Uterus (tissue), 4 donors: ENCODE results near the gene TKT. TPM values are rescaled to one million over a fixed set of nuclear protein-coding genes. Genes with fewer than 3 reads are reported as not detected.

Experiments
- DNase-seq, 2 donors: peaks; one replicate each; pipeline ENCODE4 v3.0.0-alpha.2; 2019 to 2020
- H3K27ac ChIP-seq, 2 donors: fragments of 200-600 bp; sonication (generic); 1 replicate in 1 of 2; 2 replicates in 1 of 2; pipeline ENCODE4 v1.5.1; 2016 to 2018
- H3K27me3 ChIP-seq, 2 donors: fragments of 200-600 bp; sonication (generic); one replicate each; pipeline ENCODE4 v1.5.1; 2018 to 2019; ENCODE audit warnings: control low read depth in 1 of 2
- H3K36me3 ChIP-seq, 2 donors: fragments of 200-600 bp; sonication (generic); one replicate each; pipeline ENCODE4 v1.5.1; 2019; ENCODE audit warnings: control low read depth in 1 of 2
- H3K4me1 ChIP-seq, 2 donors: fragments of 200-600 bp; sonication (generic); one replicate each; pipeline ENCODE4 v1.5.1; 2018 to 2019; ENCODE audit warnings: control low read depth in 1 of 2
- H3K4me3 ChIP-seq, 2 donors: fragments of 200-600 bp; sonication (generic); 1 replicate in 1 of 2; 2 replicates in 1 of 2; pipeline ENCODE4 v1.5.1; 2018 to 2019; ENCODE audit warnings: mild to moderate bottlenecking in 1 of 2
- H3K9me3 ChIP-seq, 2 donors: fragments of 200-600 bp; sonication (generic); one replicate each; pipeline ENCODE4 v1.5.1; 2019; ENCODE audit warnings: control low read depth in 1 of 2
- POLR2A ChIP-seq, 2 donors: fragments of 450-650 bp; IDR thresholded peaks; one replicate each; pipeline ENCODE4 v1.6.1; 2016; ENCODE audit warnings: antibody characterized with exemption in 2 of 2, mild to moderate bottlenecking in 1 of 2, moderate library complexity in 1 of 2
- intact Hi-C: fragments of 100-400 bp; cut with DNase I; formaldehyde crosslinking; loops from one replicate; pipeline ENCODE4 v1.15.1; 2023; ENCODE audit warnings: low total_unique reads
- total RNA-seq, 4 donors: library from RNA; depleted of rRNA in 3 of 4; stranded (reverse); fragments of >200 nt in 3 of 4; gene quantifications; one replicate each; pipeline versions ENCODE4 v1.1.0 to v1.2.4, GENCODE V29; 2014 to 2023
- TF ChIP-seq, protein P1 (sequence below), 4 experiments: fragments of 200-600 bp in 2 of 4; fragments of 450-650 bp in 2 of 4; sonication (generic) in 2 of 4; IDR thresholded peaks; one replicate each; pipeline ENCODE4 v1.5.1; 2016 to 2019; ENCODE audit warnings: antibody characterized with exemption in 4 of 4, mild to moderate bottlenecking in 2 of 4, moderate library complexity in 1 of 4
- donor health status: DM: yes; HTN: yes; CAD: no.

TKT gene
- total RNA-seq, 4 donors from 2014 or later = 74.5 to 113 (median 84.6) TPM

DNA sequence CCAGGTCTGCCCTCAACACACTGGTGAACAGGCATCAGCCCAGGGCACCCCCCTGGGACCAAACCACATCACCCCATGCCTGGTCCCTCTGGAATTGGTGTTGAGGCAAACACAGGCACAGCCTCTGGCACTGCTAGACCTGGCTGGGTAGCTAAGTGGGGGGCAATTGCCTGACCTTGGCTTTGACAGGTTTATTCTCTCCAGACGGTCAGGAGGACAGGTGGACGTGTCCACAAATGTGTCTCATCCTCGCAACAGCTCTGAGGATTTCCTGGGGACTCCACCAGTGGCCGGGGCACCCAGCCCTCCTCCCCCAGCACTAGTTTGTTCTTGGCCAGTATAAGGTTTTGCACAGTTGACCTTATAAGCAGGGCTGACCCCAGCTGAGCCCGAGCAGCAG, 31.3 kb downstream of the TKT start:
- DNase-seq = no peak
- no peak for TF ChIP-seq POLR2A (IDR thresholded peaks at IDR 0.05)
- TF ChIP-seq, protein P1, sequence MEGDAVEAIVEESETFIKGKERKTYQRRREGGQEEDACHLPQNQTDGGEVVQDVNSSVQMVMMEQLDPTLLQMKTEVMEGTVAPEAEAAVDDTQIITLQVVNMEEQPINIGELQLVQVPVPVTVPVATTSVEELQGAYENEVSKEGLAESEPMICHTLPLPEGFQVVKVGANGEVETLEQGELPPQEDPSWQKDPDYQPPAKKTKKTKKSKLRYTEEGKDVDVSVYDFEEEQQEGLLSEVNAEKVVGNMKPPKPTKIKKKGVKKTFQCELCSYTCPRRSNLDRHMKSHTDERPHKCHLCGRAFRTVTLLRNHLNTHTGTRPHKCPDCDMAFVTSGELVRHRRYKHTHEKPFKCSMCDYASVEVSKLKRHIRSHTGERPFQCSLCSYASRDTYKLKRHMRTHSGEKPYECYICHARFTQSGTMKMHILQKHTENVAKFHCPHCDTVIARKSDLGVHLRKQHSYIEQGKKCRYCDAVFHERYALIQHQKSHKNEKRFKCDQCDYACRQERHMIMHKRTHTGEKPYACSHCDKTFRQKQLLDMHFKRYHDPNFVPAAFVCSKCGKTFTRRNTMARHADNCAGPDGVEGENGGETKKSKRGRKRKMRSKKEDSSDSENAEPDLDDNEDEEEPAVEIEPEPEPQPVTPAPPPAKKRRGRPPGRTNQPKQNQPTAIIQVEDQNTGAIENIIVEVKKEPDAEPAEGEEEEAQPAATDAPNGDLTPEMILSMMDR (IDR thresholded peaks at IDR 0.05) = no peak
- no peak overlapping the region for H3K4me3 ChIP-seq
- no peaks in the 10 kb centered on the region for H3K4me1 ChIP-seq
- H3K27ac ChIP-seq = no peak overlapping the region
- no peaks in the 10 kb centered on the region for H3K36me3 ChIP-seq
- no peaks in the 10 kb centered on the region for H3K9me3 ChIP-seq
- H3K27me3 ChIP-seq = no peaks in the 10 kb centered on the region
- intact Hi-C loops = no loop called here

DNA sequence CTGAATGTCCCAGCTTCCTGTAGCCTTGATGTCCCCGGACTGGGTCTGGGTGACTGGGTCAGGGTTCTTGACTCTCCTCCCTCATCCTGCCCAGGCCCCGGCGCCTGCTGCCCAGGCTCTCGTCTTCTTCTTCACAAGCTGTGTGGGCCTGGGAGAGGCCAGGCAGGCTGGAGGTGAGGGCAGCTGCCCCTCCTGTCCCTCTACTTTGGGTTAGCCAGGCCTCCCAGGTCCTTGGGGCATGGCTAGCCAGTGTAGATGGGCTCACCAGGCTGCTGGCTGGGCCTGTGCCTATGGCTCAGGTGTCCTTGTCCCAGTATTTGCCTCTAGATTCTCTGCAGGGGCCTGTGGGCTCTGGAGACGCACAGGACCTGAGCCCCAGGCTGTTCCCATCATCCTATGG, 31.8 kb downstream of the TKT start:
- DNase-seq = no peak
- Histone ChIP-seq H3K4me3 (no peak overlapping the region), H3K9me3 (no peaks in the 10 kb centered on the region), H3K4me1 (no peaks in the 10 kb centered on the region), H3K27ac (no peak overlapping the region), H3K36me3 (no peaks in the 10 kb centered on the region), H3K27me3 (no peaks in the 10 kb centered on the region)
- intact Hi-C loops = no loop called here
- TF ChIP-seq, protein P1 (IDR thresholded peaks at IDR 0.05) = no peak

DNA sequence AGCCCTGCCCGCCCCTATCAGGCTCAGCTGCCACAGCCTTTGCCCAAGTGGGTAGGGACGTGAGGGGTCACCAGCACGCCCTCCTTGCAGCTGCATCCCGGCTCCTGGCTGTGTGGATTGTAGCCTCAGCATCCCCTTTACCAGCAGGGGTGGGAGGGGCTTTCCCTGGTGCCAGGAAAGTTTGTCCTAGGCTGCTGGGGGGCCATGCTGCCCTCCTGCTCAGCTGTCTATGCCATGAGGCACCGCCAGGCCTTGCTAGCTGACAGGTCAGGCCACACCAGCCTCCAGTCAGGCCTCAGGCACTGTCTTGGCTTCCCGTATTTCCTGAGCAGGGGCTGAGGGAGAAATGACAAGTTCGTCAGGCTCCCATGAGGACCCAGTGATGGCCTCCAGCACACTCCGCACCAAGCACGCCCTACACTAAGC, 32.3 kb downstream of the TKT start:
- H3K4me1 ChIP-seq = no peaks in the 10 kb centered on the region
- no peaks in the 10 kb centered on the region for H3K36me3 ChIP-seq
- no peaks in the 10 kb centered on the region for H3K9me3 ChIP-seq
- TF ChIP-seq, protein P1 (IDR thresholded peaks at IDR 0.05) = no peak
- TF ChIP-seq POLR2A (IDR thresholded peaks at IDR 0.05) = no peak
- no peak for DNase-seq
- no peak overlapping the region for H3K27ac ChIP-seq
- no peak overlapping the region for H3K4me3 ChIP-seq
- no peaks in the 10 kb centered on the region for H3K27me3 ChIP-seq
- intact Hi-C loops = no loop called here

DNA sequence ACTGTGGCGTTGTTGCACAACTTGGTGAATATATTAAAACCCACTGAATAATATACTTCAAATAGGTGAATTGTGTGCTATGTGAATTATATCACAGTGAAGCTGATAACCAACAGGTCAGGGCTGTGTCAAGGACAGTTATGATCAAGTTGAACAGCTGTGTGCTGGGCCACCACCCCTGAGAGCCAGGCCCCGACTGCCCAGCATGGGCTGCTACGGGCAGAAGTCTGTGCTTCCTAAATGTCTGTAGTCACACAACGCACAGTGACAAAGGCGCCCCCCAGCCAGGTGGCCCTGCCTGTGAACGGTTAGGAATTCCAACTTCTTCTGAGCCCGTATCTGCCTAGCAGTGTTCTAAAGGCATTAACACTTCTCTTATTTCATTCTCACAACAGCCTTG, 32.8 kb downstream of the TKT start:
- Histone ChIP-seq H3K27ac (no peak overlapping the region), H3K4me1 (no peaks in the 10 kb centered on the region), H3K9me3 (no peaks in the 10 kb centered on the region), H3K27me3 (no peaks in the 10 kb centered on the region), H3K4me3 (no peak overlapping the region), H3K36me3 (no peaks in the 10 kb centered on the region)
- DNase-seq = no peak
- TF ChIP-seq, protein P1 (IDR thresholded peaks at IDR 0.05) = no peak
- no peak for TF ChIP-seq POLR2A (IDR thresholded peaks at IDR 0.05)
- intact Hi-C loops = no loop called here

DNA sequence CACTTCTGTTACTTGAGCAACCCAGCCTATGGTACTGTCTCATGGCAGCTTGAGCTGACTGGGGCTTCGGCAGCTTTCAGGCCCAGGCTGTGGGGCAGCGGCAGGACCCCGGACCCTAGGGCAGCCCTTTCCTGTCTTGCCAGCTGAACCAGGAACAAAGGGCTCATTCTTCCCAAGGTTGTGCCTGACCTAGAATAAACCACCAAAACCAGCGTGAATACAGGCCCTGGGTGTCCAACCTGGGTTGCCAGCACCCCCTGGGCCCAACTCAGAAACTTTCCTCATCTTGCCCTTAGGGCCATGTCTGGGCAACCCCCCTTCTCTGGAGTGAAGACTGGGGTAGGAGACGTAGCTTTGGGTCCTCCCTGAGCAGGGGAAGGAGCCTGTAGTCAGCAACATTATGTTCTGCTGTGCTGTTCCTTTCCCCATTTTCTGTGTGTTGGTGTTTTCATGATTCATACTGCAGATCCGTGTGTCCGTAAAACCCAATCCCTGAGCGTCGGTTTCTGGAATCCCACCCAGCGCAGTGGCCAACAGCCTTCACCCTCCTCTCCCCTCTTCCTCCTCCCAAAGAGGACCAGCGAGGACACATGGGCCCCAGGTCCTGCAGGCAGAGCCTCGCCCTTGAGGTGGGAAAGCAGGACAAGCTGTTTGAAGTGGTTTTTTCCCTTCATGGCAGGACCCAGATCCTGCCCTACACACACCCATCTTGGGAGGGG, 33.5 kb downstream of the TKT start:
- intact Hi-C loops = no loop called here
- TF ChIP-seq, protein P1 (IDR thresholded peaks at IDR 0.05) = no peak
- no peak for TF ChIP-seq POLR2A (IDR thresholded peaks at IDR 0.05)
- Histone ChIP-seq H3K27me3 (no peaks in the 10 kb centered on the region), H3K4me3 (no peak overlapping the region), H3K36me3 (no peaks in the 10 kb centered on the region), H3K9me3 (no peaks in the 10 kb centered on the region), H3K27ac (no peak overlapping the region), H3K4me1 (no peaks in the 10 kb centered on the region)
- DNase-seq = no peak
